Measurements from ENCODE around the gene XDH.

The XDH gene

DNA sequence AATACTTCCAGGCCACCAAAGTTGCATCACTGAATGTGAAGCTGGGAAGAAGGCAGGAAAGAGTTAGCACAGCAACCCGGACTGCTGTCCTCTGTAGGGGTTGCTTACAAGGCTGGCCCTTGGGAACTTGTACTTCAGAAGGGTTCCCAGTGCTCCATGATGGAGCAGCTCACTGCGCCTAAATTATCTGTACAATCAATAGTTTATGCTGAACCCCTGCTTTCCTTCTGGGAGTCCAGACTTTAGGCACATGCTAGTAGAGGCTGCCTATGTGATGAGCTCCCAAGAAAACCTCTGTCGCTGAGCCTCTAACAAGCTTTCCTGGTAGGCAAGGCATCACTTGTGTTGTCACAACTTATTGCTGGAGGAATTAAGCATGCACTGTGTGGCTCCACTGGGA is 34.3 kb downstream of the XDH start:
- TF ChIP-seq POLR2AphosphoS5 (IDR thresholded peaks at IDR 0.05; ENCODE audit: low read depth) (no peak), GABPA (IDR thresholded peaks at IDR 0.05; ENCODE audit: low read depth) (no peak), SPI1 (IDR thresholded peaks at IDR 0.05; ENCODE audit: borderline replicate concordance, low read depth) (no peak)
- TF ChIP-seq, protein P1, sequence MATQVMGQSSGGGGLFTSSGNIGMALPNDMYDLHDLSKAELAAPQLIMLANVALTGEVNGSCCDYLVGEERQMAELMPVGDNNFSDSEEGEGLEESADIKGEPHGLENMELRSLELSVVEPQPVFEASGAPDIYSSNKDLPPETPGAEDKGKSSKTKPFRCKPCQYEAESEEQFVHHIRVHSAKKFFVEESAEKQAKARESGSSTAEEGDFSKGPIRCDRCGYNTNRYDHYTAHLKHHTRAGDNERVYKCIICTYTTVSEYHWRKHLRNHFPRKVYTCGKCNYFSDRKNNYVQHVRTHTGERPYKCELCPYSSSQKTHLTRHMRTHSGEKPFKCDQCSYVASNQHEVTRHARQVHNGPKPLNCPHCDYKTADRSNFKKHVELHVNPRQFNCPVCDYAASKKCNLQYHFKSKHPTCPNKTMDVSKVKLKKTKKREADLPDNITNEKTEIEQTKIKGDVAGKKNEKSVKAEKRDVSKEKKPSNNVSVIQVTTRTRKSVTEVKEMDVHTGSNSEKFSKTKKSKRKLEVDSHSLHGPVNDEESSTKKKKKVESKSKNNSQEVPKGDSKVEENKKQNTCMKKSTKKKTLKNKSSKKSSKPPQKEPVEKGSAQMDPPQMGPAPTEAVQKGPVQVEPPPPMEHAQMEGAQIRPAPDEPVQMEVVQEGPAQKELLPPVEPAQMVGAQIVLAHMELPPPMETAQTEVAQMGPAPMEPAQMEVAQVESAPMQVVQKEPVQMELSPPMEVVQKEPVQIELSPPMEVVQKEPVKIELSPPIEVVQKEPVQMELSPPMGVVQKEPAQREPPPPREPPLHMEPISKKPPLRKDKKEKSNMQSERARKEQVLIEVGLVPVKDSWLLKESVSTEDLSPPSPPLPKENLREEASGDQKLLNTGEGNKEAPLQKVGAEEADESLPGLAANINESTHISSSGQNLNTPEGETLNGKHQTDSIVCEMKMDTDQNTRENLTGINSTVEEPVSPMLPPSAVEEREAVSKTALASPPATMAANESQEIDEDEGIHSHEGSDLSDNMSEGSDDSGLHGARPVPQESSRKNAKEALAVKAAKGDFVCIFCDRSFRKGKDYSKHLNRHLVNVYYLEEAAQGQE (IDR thresholded peaks at IDR 0.05; ENCODE audit: insufficient replicate concordance, low read depth), result no peak
- TF ChIP-seq, protein P2, sequence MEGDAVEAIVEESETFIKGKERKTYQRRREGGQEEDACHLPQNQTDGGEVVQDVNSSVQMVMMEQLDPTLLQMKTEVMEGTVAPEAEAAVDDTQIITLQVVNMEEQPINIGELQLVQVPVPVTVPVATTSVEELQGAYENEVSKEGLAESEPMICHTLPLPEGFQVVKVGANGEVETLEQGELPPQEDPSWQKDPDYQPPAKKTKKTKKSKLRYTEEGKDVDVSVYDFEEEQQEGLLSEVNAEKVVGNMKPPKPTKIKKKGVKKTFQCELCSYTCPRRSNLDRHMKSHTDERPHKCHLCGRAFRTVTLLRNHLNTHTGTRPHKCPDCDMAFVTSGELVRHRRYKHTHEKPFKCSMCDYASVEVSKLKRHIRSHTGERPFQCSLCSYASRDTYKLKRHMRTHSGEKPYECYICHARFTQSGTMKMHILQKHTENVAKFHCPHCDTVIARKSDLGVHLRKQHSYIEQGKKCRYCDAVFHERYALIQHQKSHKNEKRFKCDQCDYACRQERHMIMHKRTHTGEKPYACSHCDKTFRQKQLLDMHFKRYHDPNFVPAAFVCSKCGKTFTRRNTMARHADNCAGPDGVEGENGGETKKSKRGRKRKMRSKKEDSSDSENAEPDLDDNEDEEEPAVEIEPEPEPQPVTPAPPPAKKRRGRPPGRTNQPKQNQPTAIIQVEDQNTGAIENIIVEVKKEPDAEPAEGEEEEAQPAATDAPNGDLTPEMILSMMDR (IDR thresholded peaks at IDR 0.05; ENCODE audit: insufficient read depth, low read length), result no peak
- DNase-seq (ENCODE audit: low read depth in 1 of 2, low spot score in 1 of 2), result no peak
- H3K4me3 ChIP-seq (replicated peaks; ENCODE audit: insufficient read depth, low read length), result no peak overlapping the region
- no peak overlapping the region for H3K27ac ChIP-seq (replicated peaks)
- no peaks in the 10 kb centered on the region for H3K27me3 ChIP-seq (ENCODE audit: insufficient read depth, poor library complexity, severe bottlenecking)

DNA sequence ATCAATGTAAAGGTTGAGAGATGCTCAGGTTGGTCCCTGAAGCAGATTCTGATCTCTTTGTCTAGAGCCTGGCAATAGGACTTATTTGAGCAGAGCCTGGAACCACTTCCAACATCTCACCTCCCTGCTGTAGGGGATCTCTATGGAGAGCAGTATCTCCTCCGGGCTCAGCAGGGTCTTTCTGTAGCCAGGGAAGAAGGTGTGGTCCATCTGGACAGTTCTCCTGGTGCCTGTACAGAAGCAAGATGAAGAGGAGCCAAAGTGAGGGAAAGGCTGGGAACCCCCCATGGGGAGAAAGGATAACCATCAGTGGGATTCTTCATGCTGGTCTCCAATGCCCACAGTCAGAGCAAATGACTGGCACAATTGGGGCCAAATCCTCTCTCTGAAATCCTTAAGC is 34.8 kb downstream of the XDH start:
- Histone ChIP-seq H3K4me3 (replicated peaks; ENCODE audit: insufficient read depth, low read length) (no peak overlapping the region), H3K27me3 (ENCODE audit: insufficient read depth, poor library complexity, severe bottlenecking) (no peaks in the 10 kb centered on the region), H3K27ac (replicated peaks) (no peak overlapping the region)
- TF ChIP-seq, protein P2 (IDR thresholded peaks at IDR 0.05; ENCODE audit: insufficient read depth, low read length), result no peak
- no peak for TF ChIP-seq POLR2AphosphoS5 (IDR thresholded peaks at IDR 0.05; ENCODE audit: low read depth)
- TF ChIP-seq, protein P1 (IDR thresholded peaks at IDR 0.05; ENCODE audit: insufficient replicate concordance, low read depth), result no peak
- no peak for TF ChIP-seq GABPA (IDR thresholded peaks at IDR 0.05; ENCODE audit: low read depth)
- no peak for TF ChIP-seq SPI1 (IDR thresholded peaks at IDR 0.05; ENCODE audit: borderline replicate concordance, low read depth)
- no peak for DNase-seq (ENCODE audit: low read depth in 1 of 2, low spot score in 1 of 2)

DNA sequence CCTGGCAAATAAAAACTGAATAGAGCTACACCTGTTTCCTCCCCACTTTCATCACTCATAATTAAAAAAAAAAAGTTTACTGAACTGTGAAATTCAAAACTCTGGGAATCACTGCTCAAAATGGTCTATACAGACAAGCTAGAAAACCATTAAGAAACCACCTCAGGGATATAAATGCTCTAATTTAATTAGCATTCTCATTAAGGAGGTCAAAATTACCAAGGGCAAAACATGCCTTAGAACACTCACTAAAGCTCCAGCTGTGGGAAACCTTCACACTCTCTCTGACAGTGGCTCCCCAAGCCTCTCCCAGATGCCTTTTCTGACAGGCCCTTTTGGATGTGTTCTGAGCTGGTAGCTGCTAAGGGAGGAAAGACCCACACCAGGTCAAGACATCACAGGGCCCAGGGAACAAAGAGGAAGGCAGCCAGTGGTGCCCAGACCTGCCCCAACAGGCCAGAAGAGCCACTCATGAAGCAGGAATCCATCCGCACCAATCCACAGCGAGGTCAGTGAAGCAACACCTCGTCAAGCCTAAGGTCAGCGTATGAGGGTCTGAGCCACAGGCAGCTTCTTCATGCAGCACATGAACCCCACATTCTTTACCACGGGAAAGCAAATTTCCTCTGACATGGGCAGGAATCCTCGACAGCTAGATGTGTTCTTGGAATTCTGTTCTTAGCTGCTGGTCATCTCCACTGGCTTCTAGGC is 35.6 kb downstream of the XDH start:
- H3K4me3 ChIP-seq (replicated peaks; ENCODE audit: insufficient read depth, low read length), result no peak overlapping the region
- no peak for DNase-seq (ENCODE audit: low read depth in 1 of 2, low spot score in 1 of 2)
- no peaks in the 10 kb centered on the region for H3K27me3 ChIP-seq (ENCODE audit: insufficient read depth, poor library complexity, severe bottlenecking)
- TF ChIP-seq SPI1 (IDR thresholded peaks at IDR 0.05; ENCODE audit: borderline replicate concordance, low read depth), result no peak
- TF ChIP-seq, protein P2 (IDR thresholded peaks at IDR 0.05; ENCODE audit: insufficient read depth, low read length), result no peak
- TF ChIP-seq GABPA (IDR thresholded peaks at IDR 0.05; ENCODE audit: low read depth), result no peak
- TF ChIP-seq, protein P1 (IDR thresholded peaks at IDR 0.05; ENCODE audit: insufficient replicate concordance, low read depth), result no peak
- TF ChIP-seq POLR2AphosphoS5 (IDR thresholded peaks at IDR 0.05; ENCODE audit: low read depth), result no peak
- H3K27ac ChIP-seq (replicated peaks), result no peak overlapping the region

Data from HL-60 (cell line).